ENCODE measurements around the gene MMP17. TPM values are rescaled to one million over a fixed set of nuclear protein-coding genes. Genes with fewer than 3 reads are reported as not detected.

MMP17 gene
- total and polyA plus RNA-seq, 2 of the 4 experiments (the other 2 are of a cell fraction), result 1.4 to 11.8 TPM

DNA sequence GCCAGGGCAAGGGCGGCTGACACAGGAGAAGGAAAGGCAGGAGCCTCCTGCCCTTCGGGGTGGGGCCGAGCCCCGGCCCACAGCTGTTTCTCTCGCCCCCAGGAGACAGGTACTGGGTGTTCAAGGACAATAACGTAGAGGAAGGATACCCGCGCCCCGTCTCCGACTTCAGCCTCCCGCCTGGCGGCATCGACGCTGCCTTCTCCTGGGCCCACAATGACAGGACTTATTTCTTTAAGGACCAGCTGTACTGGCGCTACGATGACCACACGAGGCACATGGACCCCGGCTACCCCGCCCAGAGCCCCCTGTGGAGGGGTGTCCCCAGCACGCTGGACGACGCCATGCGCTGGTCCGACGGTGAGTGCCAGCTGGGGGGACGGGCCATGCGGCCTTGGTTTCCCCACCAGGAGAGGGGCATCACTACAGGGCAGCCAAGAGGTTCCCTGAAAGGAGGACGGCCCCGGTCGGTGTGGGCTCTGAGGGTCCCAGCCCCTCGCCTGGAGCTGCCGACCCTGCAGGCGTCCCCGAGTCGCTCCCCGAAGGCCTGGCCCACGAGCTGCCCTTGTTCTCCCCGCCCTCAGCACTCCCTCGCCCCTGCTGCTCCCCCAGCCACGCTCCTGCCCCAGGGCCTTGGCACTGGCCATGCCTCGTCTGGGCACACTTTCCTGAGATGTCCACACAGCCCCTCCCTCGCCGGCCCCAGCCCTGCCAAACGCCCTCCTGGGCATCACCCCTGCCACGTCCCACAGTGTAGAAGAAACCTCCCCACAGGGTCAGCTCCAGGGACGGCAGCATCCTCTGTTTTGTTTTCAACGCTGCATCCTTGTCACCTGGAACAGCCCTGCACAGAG lies 21.7 kb downstream of the MMP17 start:
- intact Hi-C loops (cut with micrococcal nuclease), result loop anchor here (2.0 kb wide), 1 partner anchor 151 kb away; no protein-coding TSS in a partner anchor
- Histone ChIP-seq H4K20me1 (ENCODE audit: insufficient read depth, low read length) (no peaks in the 10 kb centered on the region; the same call in 1 of the 2 replicates), H2AK9ac (replicated peaks; ENCODE audit: low read depth, low read length, poor library complexity) (no peak overlapping the region), H2BK5ac (ENCODE audit: low read depth, low read length, poor library complexity, severe bottlenecking) (no peak overlapping the region), H2AK5ac (ENCODE audit: low read depth, low read length) (no peak overlapping the region), H4K5ac (ENCODE audit: low read depth, low read length) (no peak overlapping the region), H2BK15ac (ENCODE audit: low read depth, low read length) (no peak overlapping the region), H3K9me1 (ENCODE audit: insufficient read depth, low read length) (no peaks in the 10 kb centered on the region), H3K36me3 (ENCODE audit: control insufficient read depth, insufficient read depth, low read length) (no peaks in the 10 kb centered on the region), H3K79me1 (ENCODE audit: low read depth in 1 of 2, low read length in 2 of 2) (no peaks in the 10 kb centered on the region), H3K23ac (ENCODE audit: low read depth, low read length) (no peak overlapping the region), H3K56ac (ENCODE audit: extremely low read depth, insufficient read depth, low read length) (no peak overlapping the region), H3K4me2 (ENCODE audit: low read depth, low read length) (no peak overlapping the region), H3K9me3 (ENCODE audit: control insufficient read depth, insufficient read depth, low read length) (no peaks in the 10 kb centered on the region), H3K4ac (ENCODE audit: low read depth, low read length) (no peak overlapping the region), H3K27ac (ENCODE audit: insufficient read depth, low read length) (no peak overlapping the region), H2AFZ (replicated peaks; ENCODE audit: low read length, poor library complexity) (no peak overlapping the region), H3K18ac (ENCODE audit: low read depth, low read length) (no peak overlapping the region), H3K9ac (ENCODE audit: low read depth, low read length) (no peak overlapping the region), H3K4me3 (ENCODE audit: insufficient read depth, low read depth, low read length) (no peak overlapping the region), H3K14ac (replicated peaks; ENCODE audit: low read depth, low read length) (no peak overlapping the region), H4K8ac (ENCODE audit: low read depth in 2 of 2, low read length in 2 of 2) (no peak overlapping the region), H2BK120ac (ENCODE audit: low read depth, low read length) (no peak overlapping the region), H4K91ac (ENCODE audit: insufficient read depth, low read depth, low read length) (no peak overlapping the region), H3K27me3 (ENCODE audit: control insufficient read depth, insufficient read depth, low read length) (no peaks in the 10 kb centered on the region), H3K4me1 (ENCODE audit: control insufficient read depth, insufficient read depth, low read length) (peaks cover 6% of the 10 kb centered on the region), H2BK20ac (ENCODE audit: low read depth, low read length) (no peak overlapping the region)
- CTCF ChIA-PET, result no interaction called here
- in situ Hi-C loops (cut with MboI; ENCODE audit: low sequenced_read_pairs), result loop anchor here (25.0 kb wide), 1 partner anchor 738 kb away; no protein-coding TSS in a partner anchor
- 89% methylated on average over 24 of the region's 47 CpGs; no CpG with 5 or more reads in 1 of the 2 experiments for WGBS, 2 experiments (ENCODE audit: extremely low coverage in 2 of 2, insufficient read length in 1 of 2)
- TF ChIP-seq SMC3 (IDR thresholded peaks at IDR 0.05; ENCODE audit: low read depth, low read length), result no peak
- TF ChIP-seq, protein P1, sequence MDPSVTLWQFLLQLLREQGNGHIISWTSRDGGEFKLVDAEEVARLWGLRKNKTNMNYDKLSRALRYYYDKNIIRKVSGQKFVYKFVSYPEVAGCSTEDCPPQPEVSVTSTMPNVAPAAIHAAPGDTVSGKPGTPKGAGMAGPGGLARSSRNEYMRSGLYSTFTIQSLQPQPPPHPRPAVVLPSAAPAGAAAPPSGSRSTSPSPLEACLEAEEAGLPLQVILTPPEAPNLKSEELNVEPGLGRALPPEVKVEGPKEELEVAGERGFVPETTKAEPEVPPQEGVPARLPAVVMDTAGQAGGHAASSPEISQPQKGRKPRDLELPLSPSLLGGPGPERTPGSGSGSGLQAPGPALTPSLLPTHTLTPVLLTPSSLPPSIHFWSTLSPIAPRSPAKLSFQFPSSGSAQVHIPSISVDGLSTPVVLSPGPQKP (IDR thresholded peaks at IDR 0.05; ENCODE audit: borderline replicate concordance, low read depth, low read length), result no peak
- no peak for TF ChIP-seq MAZ (IDR thresholded peaks at IDR 0.05; ENCODE audit: borderline replicate concordance, low read depth, low read length)
- TF ChIP-seq RFX5 (IDR thresholded peaks at IDR 0.05; ENCODE audit: low read depth, low read length), result no peak
- no peak for TF ChIP-seq BHLHE40 (IDR thresholded peaks at IDR 0.05; ENCODE audit: low read depth, low read length)
- TF ChIP-seq, protein P2, sequence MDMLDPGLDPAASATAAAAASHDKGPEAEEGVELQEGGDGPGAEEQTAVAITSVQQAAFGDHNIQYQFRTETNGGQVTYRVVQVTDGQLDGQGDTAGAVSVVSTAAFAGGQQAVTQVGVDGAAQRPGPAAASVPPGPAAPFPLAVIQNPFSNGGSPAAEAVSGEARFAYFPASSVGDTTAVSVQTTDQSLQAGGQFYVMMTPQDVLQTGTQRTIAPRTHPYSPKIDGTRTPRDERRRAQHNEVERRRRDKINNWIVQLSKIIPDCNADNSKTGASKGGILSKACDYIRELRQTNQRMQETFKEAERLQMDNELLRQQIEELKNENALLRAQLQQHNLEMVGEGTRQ (IDR thresholded peaks at IDR 0.05; ENCODE audit: low read depth, low read length), result no peak
- no peak for TF ChIP-seq MXI1 (IDR thresholded peaks at IDR 0.05; ENCODE audit: borderline replicate concordance, low read depth, low read length)
- no peak for TF ChIP-seq RCOR1 (IDR thresholded peaks at IDR 0.05; ENCODE audit: insufficient replicate concordance, low read length)
- no peak for TF ChIP-seq CHD1 (IDR thresholded peaks at IDR 0.05; ENCODE audit: low read depth, low read length)
- TF ChIP-seq POLR2A (IDR thresholded peaks at IDR 0.05; ENCODE audit: low read depth, low read length), result no peak
- BruUV-seq (replicated peaks), result no TSS peak
- DNase-seq (no peak), ATAC-seq (ENCODE audit: low read depth) (no peak)
- dilution Hi-C loops (cut with HindIII; ENCODE audit: low sequenced_read_pairs, unreplicated experiment), result no loop called here
- POLR2A ChIA-PET (ENCODE audit: unreplicated experiment), result no interaction called here
